Activated CD4-positive, CD25-positive, alpha-beta regulatory T cell treated with anti-CD3 and anti-CD28 coated beads, Interleukin-2, amount 50 U/mL, for 72 hours (primary cell): ENCODE results near the gene BOC.

Experiments
- DNase-seq: peaks from one replicate; pipeline ENCODE4 v3.0.0; 2021

The BOC gene

GRCh38 chr3:113293348-113293747 is 82.0 kb downstream of the BOC start:
- DNase-seq = no peak

- no peak for DNase-seq
These were observed 84.1 kb downstream of the BOC start for GRCh38 chr3:113295463-113295862.

GRCh38 chr3:113297287-113297686 is 85.9 kb downstream of the BOC start:
- no peak for DNase-seq

- no peak for DNase-seq
These were observed 86.5 kb downstream of the BOC start for GRCh38 chr3:113297841-113298240.

- DNase-seq = no peak
These were observed 89.2 kb downstream of the BOC start for GRCh38 chr3:113300596-113300995.

GRCh38 chr3:113304102-113304501 is 92.7 kb downstream of the BOC start:
- DNase-seq = no peak

- no peak for DNase-seq
These were observed 93.6 kb downstream of the BOC start for GRCh38 chr3:113304856-113305540.

GRCh38 chr3:113310960-113311359 is 99.6 kb downstream of the BOC start:
- DNase-seq = no peak

GRCh38 chr3:113312416-113312815 is 101.1 kb downstream of the BOC start:
- DNase-seq = no peak

- no peak for DNase-seq
These were observed 103.6 kb downstream of the BOC start for GRCh38 chr3:113314923-113315322.

GRCh38 chr3:113329757-113330156 is 118.4 kb downstream of the BOC start:
- no peak for DNase-seq

GRCh38 chr3:113330742-113331141 is 119.4 kb downstream of the BOC start:
- no peak for DNase-seq

- DNase-seq = no peak
These were observed 119.8 kb downstream of the BOC start for GRCh38 chr3:113331187-113331586.
